GM12872 (cell line): ENCODE results near the gene NR4A3.

Experiments used
- TF ChIP-seq, protein P1 (sequence below): IDR thresholded peaks from 3 replicates; pipeline ENCODE4 v1.5.1; 2011; ENCODE audit warnings: low read depth, mild to moderate bottlenecking, low read length, moderate library complexity; ENCODE audit not compliant: insufficient read depth

The NR4A3 gene

DNA sequence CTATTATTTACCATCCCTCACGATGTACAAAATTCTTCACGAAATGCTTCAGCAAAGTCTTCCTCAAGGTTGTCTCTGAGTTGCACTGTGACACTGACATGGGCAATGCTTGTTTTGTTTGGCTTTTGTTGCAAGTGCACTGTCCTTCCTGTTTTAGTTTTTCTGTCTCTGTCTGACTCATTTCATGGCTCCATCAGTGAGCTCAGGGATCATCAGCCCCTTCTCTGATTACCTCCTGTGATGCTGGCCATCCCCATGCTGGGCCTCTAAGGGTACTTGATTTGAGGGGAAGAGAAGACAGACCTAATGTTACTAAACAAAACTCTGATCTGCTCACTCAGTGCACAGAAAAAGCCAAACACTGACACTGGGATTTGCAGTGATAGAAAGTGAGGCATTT, 47.2 kb downstream of the NR4A3 start:
- TF ChIP-seq, protein P1, sequence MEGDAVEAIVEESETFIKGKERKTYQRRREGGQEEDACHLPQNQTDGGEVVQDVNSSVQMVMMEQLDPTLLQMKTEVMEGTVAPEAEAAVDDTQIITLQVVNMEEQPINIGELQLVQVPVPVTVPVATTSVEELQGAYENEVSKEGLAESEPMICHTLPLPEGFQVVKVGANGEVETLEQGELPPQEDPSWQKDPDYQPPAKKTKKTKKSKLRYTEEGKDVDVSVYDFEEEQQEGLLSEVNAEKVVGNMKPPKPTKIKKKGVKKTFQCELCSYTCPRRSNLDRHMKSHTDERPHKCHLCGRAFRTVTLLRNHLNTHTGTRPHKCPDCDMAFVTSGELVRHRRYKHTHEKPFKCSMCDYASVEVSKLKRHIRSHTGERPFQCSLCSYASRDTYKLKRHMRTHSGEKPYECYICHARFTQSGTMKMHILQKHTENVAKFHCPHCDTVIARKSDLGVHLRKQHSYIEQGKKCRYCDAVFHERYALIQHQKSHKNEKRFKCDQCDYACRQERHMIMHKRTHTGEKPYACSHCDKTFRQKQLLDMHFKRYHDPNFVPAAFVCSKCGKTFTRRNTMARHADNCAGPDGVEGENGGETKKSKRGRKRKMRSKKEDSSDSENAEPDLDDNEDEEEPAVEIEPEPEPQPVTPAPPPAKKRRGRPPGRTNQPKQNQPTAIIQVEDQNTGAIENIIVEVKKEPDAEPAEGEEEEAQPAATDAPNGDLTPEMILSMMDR, result no peak

DNA sequence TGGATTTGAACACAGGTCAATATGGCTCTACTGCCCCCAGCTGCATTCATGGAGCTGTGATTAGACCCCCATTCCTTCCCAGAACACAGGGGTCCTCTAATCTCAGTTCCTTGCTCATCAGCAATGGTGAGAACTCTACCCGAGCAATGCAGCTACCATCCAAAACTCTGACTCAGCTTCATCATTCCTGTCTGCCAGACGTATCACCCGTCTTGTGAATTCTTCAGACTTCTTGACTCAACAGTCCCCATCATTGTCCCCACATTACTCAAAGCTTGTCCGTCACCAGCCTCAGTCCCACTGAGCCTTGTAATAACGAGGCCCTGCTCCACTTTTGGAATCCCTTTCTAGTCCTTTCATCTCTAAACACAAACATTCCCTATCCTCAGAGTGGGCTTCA, 48.4 kb downstream of the NR4A3 start:
- TF ChIP-seq, protein P1, result no peak

DNA sequence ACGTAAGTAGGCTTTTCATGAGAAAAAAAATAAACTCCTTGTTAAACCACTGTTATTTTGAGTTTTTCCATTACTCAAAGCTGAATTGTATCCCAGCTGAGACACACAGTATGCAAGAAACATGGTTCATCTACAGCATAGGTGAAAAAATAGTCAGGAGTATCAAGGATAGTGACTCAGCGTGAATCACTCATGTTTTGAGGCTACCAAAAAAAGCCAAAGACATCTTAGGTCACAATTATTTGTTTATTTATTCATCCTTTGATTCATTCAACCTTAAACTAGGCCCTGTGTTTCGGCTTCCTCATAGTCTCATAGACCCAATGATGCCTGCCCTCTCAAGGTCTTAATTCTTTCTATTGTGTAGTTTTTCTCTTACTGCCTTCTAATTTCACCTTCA, 51.8 kb downstream of the NR4A3 start:
- TF ChIP-seq, protein P1, result no peak

DNA sequence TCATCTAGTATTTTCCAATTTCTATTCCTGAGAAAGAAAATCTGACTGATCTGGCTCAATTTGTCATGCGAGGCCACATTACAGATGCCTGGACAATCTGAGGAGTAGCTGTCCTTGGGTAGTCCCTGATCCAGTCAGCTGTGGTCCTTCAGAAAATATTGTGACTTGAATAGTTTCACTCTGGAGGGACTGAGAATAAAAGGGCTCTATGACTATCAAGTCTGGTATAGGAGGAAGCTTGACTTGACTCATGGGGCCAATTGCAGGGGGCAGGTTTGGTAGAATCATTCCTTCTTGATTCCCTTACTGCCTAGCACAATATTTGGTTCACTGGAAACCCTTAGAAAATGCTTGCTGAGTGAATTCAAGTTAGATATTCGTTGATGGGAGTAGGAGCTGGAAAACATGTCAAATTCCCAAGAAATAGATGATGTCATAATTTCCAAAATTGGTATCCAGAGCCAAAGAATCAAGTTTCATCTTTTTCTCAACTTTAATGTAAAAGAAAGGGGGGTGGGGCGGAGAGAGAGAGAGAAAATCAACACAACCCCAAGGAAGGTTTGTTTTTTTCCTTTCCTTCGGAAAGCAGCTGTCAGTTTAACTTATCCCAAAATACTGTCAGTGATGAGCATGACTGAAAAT, 52.4 kb downstream of the NR4A3 start:
- TF ChIP-seq, protein P1, result no peak

DNA sequence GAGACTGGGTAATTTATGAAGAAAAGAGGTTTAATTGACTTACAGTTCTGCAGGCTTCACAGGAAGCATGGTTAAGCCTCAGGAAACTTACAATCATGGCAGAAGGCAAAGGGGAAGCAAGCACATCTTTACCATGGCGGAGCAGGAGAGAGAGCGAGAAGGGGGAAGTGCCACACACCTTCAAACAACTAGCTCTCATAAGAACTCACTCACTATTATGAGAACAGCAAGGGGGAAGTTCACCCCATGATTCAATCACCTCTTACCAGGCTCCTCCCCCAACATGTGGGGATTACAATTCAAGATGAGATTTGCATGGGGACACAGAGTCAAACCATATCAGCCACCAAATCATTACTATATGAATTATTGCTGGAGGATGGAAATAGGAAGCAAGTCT, 54.5 kb downstream of the NR4A3 start:
- TF ChIP-seq, protein P1, result no peak

DNA sequence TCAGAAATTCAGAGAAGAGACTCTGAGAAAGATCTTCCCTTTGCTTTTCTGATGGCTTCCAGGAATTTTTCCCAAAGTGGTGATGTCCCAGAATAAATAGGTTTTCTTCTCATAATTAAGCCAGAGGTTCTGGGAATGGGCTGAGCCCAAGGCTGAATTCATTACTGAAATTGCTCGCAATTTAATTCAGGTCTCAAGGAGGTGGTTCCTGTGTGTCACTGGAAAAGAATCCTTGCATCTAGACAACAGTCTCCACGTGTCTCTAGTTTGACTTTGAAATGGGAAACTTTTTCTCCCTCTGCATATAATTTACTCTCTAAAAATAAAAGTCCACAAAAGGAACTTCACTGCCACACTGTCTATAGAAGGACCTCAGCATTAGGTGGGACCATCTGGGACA, 57.0 kb downstream of the NR4A3 start:
- TF ChIP-seq, protein P1, result no peak

DNA sequence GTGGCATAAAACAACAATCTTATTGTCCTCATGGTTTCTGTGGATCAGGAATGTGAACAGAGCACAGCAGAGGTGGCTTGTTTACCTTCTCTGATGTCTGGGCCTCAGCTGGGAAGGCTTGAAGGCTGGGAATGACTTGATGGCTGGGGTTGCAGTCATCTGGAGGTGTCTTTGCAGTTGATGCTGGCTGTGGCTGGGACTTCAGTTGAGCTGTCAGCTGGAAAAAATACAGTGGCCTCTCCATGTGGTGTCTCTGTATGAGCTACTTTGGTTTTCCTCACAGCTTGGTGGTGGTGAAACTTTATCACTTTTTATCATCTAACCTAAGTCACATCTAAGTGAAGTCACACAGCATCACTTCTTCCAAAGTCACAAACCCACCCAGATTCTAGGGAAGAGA, 60.1 kb downstream of the NR4A3 start:
- TF ChIP-seq, protein P1, result no peak
